ENCODE data around the gene MAP3K5. TPM values are rescaled to one million over a fixed set of nuclear protein-coding genes. Genes with fewer than 3 reads are reported as not detected.

The MAP3K5 gene
- total and polyA plus RNA-seq, 2 of the 8 experiments (the other 6 are each of a cell fraction or from before 2014, with no cell fraction given), result 0.63 to 2.6 TPM

DNA sequence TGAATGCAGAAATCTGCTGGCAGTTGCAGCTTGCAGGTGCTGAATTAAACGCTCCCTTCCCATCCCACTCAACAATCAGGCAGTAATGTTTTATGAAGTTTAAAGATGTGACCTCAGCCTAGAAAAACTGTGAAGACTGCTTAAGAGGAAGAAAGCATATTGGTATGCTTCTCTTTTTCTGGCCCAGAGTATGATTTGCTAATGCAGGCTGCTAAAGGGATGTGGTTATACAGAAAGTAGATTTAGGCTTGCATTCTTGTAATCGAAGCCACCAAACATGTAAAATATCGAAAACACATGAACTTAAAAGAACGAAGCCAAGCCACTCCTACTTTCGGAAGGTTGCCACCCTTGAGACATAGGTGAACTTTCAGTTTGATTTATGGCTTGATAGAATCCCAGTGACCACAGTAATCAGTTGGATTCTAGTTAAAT, 40.7 kb downstream of the MAP3K5 start (continued):
- TF ChIP-seq, protein P1, sequence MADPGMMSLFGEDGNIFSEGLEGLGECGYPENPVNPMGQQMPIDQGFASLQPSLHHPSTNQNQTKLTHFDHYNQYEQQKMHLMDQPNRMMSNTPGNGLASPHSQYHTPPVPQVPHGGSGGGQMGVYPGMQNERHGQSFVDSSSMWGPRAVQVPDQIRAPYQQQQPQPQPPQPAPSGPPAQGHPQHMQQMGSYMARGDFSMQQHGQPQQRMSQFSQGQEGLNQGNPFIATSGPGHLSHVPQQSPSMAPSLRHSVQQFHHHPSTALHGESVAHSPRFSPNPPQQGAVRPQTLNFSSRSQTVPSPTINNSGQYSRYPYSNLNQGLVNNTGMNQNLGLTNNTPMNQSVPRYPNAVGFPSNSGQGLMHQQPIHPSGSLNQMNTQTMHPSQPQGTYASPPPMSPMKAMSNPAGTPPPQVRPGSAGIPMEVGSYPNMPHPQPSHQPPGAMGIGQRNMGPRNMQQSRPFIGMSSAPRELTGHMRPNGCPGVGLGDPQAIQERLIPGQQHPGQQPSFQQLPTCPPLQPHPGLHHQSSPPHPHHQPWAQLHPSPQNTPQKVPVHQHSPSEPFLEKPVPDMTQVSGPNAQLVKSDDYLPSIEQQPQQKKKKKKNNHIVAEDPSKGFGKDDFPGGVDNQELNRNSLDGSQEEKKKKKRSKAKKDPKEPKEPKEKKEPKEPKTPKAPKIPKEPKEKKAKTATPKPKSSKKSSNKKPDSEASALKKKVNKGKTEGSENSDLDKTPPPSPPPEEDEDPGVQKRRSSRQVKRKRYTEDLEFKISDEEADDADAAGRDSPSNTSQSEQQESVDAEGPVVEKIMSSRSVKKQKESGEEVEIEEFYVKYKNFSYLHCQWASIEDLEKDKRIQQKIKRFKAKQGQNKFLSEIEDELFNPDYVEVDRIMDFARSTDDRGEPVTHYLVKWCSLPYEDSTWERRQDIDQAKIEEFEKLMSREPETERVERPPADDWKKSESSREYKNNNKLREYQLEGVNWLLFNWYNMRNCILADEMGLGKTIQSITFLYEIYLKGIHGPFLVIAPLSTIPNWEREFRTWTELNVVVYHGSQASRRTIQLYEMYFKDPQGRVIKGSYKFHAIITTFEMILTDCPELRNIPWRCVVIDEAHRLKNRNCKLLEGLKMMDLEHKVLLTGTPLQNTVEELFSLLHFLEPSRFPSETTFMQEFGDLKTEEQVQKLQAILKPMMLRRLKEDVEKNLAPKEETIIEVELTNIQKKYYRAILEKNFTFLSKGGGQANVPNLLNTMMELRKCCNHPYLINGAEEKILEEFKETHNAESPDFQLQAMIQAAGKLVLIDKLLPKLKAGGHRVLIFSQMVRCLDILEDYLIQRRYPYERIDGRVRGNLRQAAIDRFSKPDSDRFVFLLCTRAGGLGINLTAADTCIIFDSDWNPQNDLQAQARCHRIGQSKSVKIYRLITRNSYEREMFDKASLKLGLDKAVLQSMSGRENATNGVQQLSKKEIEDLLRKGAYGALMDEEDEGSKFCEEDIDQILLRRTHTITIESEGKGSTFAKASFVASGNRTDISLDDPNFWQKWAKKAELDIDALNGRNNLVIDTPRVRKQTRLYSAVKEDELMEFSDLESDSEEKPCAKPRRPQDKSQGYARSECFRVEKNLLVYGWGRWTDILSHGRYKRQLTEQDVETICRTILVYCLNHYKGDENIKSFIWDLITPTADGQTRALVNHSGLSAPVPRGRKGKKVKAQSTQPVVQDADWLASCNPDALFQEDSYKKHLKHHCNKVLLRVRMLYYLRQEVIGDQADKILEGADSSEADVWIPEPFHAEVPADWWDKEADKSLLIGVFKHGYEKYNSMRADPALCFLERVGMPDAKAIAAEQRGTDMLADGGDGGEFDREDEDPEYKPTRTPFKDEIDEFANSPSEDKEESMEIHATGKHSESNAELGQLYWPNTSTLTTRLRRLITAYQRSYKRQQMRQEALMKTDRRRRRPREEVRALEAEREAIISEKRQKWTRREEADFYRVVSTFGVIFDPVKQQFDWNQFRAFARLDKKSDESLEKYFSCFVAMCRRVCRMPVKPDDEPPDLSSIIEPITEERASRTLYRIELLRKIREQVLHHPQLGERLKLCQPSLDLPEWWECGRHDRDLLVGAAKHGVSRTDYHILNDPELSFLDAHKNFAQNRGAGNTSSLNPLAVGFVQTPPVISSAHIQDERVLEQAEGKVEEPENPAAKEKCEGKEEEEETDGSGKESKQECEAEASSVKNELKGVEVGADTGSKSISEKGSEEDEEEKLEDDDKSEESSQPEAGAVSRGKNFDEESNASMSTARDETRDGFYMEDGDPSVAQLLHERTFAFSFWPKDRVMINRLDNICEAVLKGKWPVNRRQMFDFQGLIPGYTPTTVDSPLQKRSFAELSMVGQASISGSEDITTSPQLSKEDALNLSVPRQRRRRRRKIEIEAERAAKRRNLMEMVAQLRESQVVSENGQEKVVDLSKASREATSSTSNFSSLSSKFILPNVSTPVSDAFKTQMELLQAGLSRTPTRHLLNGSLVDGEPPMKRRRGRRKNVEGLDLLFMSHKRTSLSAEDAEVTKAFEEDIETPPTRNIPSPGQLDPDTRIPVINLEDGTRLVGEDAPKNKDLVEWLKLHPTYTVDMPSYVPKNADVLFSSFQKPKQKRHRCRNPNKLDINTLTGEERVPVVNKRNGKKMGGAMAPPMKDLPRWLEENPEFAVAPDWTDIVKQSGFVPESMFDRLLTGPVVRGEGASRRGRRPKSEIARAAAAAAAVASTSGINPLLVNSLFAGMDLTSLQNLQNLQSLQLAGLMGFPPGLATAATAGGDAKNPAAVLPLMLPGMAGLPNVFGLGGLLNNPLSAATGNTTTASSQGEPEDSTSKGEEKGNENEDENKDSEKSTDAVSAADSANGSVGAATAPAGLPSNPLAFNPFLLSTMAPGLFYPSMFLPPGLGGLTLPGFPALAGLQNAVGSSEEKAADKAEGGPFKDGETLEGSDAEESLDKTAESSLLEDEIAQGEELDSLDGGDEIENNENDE (IDR thresholded peaks at IDR 0.05; ENCODE audit: insufficient replicate concordance, low read length), result no peak
- TF ChIP-seq, protein P2, sequence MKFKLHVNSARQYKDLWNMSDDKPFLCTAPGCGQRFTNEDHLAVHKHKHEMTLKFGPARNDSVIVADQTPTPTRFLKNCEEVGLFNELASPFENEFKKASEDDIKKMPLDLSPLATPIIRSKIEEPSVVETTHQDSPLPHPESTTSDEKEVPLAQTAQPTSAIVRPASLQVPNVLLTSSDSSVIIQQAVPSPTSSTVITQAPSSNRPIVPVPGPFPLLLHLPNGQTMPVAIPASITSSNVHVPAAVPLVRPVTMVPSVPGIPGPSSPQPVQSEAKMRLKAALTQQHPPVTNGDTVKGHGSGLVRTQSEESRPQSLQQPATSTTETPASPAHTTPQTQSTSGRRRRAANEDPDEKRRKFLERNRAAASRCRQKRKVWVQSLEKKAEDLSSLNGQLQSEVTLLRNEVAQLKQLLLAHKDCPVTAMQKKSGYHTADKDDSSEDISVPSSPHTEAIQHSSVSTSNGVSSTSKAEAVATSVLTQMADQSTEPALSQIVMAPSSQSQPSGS (IDR thresholded peaks at IDR 0.05; ENCODE audit: low read length), result no peak
- TF ChIP-seq EP300 (IDR thresholded peaks at IDR 0.05; ENCODE audit: borderline replicate concordance in 1 of 2, low read depth in 2 of 2, low read length in 2 of 2), result no peak
- no peak for TF ChIP-seq TCF12 (IDR thresholded peaks at IDR 0.05; ENCODE audit: low read depth, low read length)
- TF ChIP-seq CBX5 (IDR thresholded peaks at IDR 0.05; ENCODE audit: low read depth, low read length), result no peak
- TF ChIP-seq EZH2 (IDR thresholded peaks at IDR 0.05; ENCODE audit: low read depth, low read length, severe bottlenecking), result no peak
- TF ChIP-seq KDM1A (IDR thresholded peaks at IDR 0.05; ENCODE audit: borderline replicate concordance, low read length), result no peak
- TF ChIP-seq BCL11A (IDR thresholded peaks at IDR 0.05; ENCODE audit: low read depth in 2 of 2, low read length in 2 of 2), result no peak
- TF ChIP-seq SP1 (IDR thresholded peaks at IDR 0.05; ENCODE audit: low read depth, low read length), result no peak
- TF ChIP-seq SP4 (IDR thresholded peaks at IDR 0.05; ENCODE audit: low read length), result no peak

Measured in H1 (cell line).